Lung (tissue), 12 donors: ENCODE data around the gene ABCC2. TPM values are rescaled to one million over a fixed set of nuclear protein-coding genes. Genes with fewer than 3 reads are reported as not detected.

Experiments
- ATAC-seq: fragments of 200-7000 bp; cut with Tn5 transposase; one replicate; pipeline ENCODE4 v1.9.1; 2020; ENCODE audit warnings: moderate number of reproducible peaks; ENCODE audit not compliant: insufficient read depth, low FRiP score
- DNase-seq, 3 donors: peaks; one replicate each; pipeline ENCODE4 v3.0.0-alpha.2; 2013 to 2017
- H3K27ac ChIP-seq, 2 donors: one replicate each; pipeline ENCODE4 v1.5.1; 2013; ENCODE audit warnings: mild to moderate bottlenecking in 2 of 2, moderate library complexity in 2 of 2, control low read depth in 1 of 2, inconsistent platforms in 1 of 2, low read depth in 1 of 2, low read length in 1 of 2
- H3K27me3 ChIP-seq, 3 donors: one replicate each; pipeline ENCODE4 v1.5.1; 2013; ENCODE audit warnings: low read length in 2 of 3; ENCODE audit not compliant: control insufficient read depth in 3 of 3, insufficient read depth in 3 of 3
- H3K36me3 ChIP-seq, 4 donors: one replicate each; pipeline ENCODE4 v1.5.1; 2013; ENCODE audit warnings: low read length in 4 of 4, mild to moderate bottlenecking in 1 of 4, moderate library complexity in 1 of 4; ENCODE audit not compliant: control insufficient read depth in 4 of 4, insufficient read depth in 4 of 4
- H3K4me1 ChIP-seq, 5 donors: one replicate each; pipeline ENCODE4 v1.5.1; 2013; ENCODE audit warnings: low read length in 5 of 5, mild to moderate bottlenecking in 2 of 5, moderate library complexity in 1 of 5; ENCODE audit not compliant: control insufficient read depth in 5 of 5, insufficient read depth in 5 of 5
- H3K4me3 ChIP-seq: one replicate; pipeline ENCODE4 v1.5.1; 2013; ENCODE audit warnings: mild to moderate bottlenecking, control low read depth, moderate library complexity
- H3K9ac ChIP-seq, 2 donors: one replicate each; pipeline ENCODE4 v1.5.1; 2013; ENCODE audit warnings: low read length in 2 of 2, control low read depth in 1 of 2; ENCODE audit not compliant: insufficient read depth in 1 of 2
- H3K9me3 ChIP-seq, 4 donors: one replicate each; pipeline ENCODE4 v1.5.1; 2013; ENCODE audit warnings: low read length in 3 of 4, mild to moderate bottlenecking in 1 of 4, moderate library complexity in 1 of 4; ENCODE audit not compliant: control insufficient read depth in 4 of 4, insufficient read depth in 3 of 4
- CTCF ChIP-seq: IDR thresholded peaks from 2 replicates; pipeline ENCODE4 v1.5.1; 2012; ENCODE audit warnings: mild to moderate bottlenecking; ENCODE audit errors: control extremely low read depth, extremely low read depth
- WGBS, 2 donors: extraction: QIAGEN DNeasy Blood & Tissue Kit; methylation state at CpG; one replicate each; pipeline ENCODE4 v1.1.7; 2013; 5-methylcytosine and 5-hydroxymethylcytosine counted together
- polyA plus RNA-seq, 2 donors: library from polyadenylated mRNA; stranded (reverse); fragments of 200-250 nt; gene quantifications; one replicate each; pipeline ENCODE4 v1.2.1, GENCODE V29; 2013
- total RNA-seq, 2 donors: library from RNA; depleted of rRNA in 1 of 2; stranded (reverse); fragments of >200 nt in 1 of 2; gene quantifications; one replicate each; pipeline ENCODE4 v1.2.1, GENCODE V29; 2014 to 2021
- donor health status: control.
- donor health status: control.
- donor health status: Bipolar disorder and iron deficiency.
- donor health status: healthy.
- donor health status: DM: yes; HTN: yes; CAD: no.

Gene ABCC2
- total and polyA plus RNA-seq, 4 donors, result 0.47 to 1.3 (median 0.96) TPM

- Histone ChIP-seq H3K4me1 (peaks cover 0 to 13% (median 0%) of the 10 kb centered on the region in 5 donors), H3K27ac (no peak overlapping the region), H3K9me3 (no peaks in the 10 kb centered on the region), H3K27me3 (no peaks in the 10 kb centered on the region), H3K36me3 (peaks cover 4 to 26% (median 14%) of the 10 kb centered on the region in 4 donors), H3K4me3 (no peak overlapping the region), H3K9ac (no peak overlapping the region)
- no peak for TF ChIP-seq CTCF
- ATAC-seq (no peak), DNase-seq (no peak)
- 94 to 96% methylated on average over 1 of the region's 1 CpG for WGBS, 2 donors
Measured at GRCh38 chr10:99754670-99755069, 27.8 kb upstream of the ABCC2 start.

- WGBS, 2 donors, result 96% methylated on average over 1 of the region's 1 CpG
- no peak overlapping the region for H3K9ac ChIP-seq
- H3K4me3 ChIP-seq, result no peak overlapping the region
- peaks cover 0 to 5% (median 0%) of the 10 kb centered on the region in 4 donors for H3K9me3 ChIP-seq
- H3K27ac ChIP-seq, result no peak overlapping the region
- no peak for DNase-seq
- no peaks in the 10 kb centered on the region for H3K27me3 ChIP-seq
- no peak for ATAC-seq
- no peak for TF ChIP-seq CTCF
- peaks cover 12 to 32% (median 16%) of the 10 kb centered on the region in 4 donors for H3K36me3 ChIP-seq
- peaks cover 0 to 13% (median 0%) of the 10 kb centered on the region in 5 donors for H3K4me1 ChIP-seq
Measured at GRCh38 chr10:99756159-99756558, 26.3 kb upstream of the ABCC2 start.

- WGBS, 2 donors, result 85 to 86% methylated on average over 2 of the region's 2 CpGs
- DNase-seq (peak in 2 of 3 donors; percentile 83 to 89), ATAC-seq (no peak)
- TF ChIP-seq CTCF, result no peak
- Histone ChIP-seq H3K4me3 (no peak overlapping the region), H3K4me1 (peaks cover 0 to 13% (median 0%) of the 10 kb centered on the region in 5 donors), H3K36me3 (peaks cover 8 to 31% (median 13%) of the 10 kb centered on the region in 4 donors), H3K27ac (no peak overlapping the region), H3K9ac (no peak overlapping the region), H3K9me3 (peaks cover 0 to 5% (median 0%) of the 10 kb centered on the region in 4 donors), H3K27me3 (no peaks in the 10 kb centered on the region)
Measured at GRCh38 chr10:99758211-99758891, 24.1 kb upstream of the ABCC2 start.

GRCh38 chr10:99760321-99760720 is 22.1 kb upstream of the ABCC2 start:
- Histone ChIP-seq H3K27ac (no peak overlapping the region), H3K9ac (no peak overlapping the region), H3K9me3 (peaks cover 0 to 5% (median 0%) of the 10 kb centered on the region in 4 donors), H3K4me3 (no peak overlapping the region), H3K36me3 (peaks cover 4 to 25% (median 9%) of the 10 kb centered on the region in 4 donors), H3K27me3 (no peaks in the 10 kb centered on the region), H3K4me1 (peaks cover 0 to 13% (median 0%) of the 10 kb centered on the region in 5 donors)
- TF ChIP-seq CTCF, result no peak
- 94 to 100% methylated on average over 1 of the region's 1 CpG for WGBS, 2 donors
- no peak for ATAC-seq
- DNase-seq, result no peak
